ENCODE data around the gene CACNG7. TPM values are rescaled to one million over a fixed set of nuclear protein-coding genes. Genes with fewer than 3 reads are reported as not detected.

Gene CACNG7
- polyA plus RNA-seq, 4 donors: 0.78 to 0.79 TPM; not detected in 2

- Histone ChIP-seq H3K9me3 (ENCODE audit: control insufficient read depth in 2 of 2, insufficient read depth in 1 of 2, low read depth in 1 of 2, low read length in 1 of 2) (no peaks in the 10 kb centered on the region), H3K27me3 (ENCODE audit: control insufficient read depth in 3 of 3, insufficient read depth in 3 of 3, low read length in 3 of 3) (peaks cover 0 to 12% (median 7%) of the 10 kb centered on the region in 3 donors), H3K36me3 (ENCODE audit: control insufficient read depth in 3 of 3, insufficient read depth in 2 of 3, low read depth in 1 of 3, low read length in 3 of 3) (no peaks in the 10 kb centered on the region), H3K4me1 (ENCODE audit: control insufficient read depth in 3 of 3, insufficient read depth in 2 of 3, low read depth in 1 of 3, low read length in 2 of 3) (no peaks in the 10 kb centered on the region), H3K4me3 (ENCODE audit: low read depth in 1 of 3, low read length in 3 of 3) (no peak overlapping the region), H3K27ac (ENCODE audit: low read depth in 1 of 3, low read length in 2 of 3) (no peak overlapping the region)
- WGBS, 3 donors: 20 to 44% (median 37%) methylated on average over 4 of the region's 4 CpGs
- FAIRE-seq (no peak), DNase-seq (no peak)
Observed at GRCh38 chr19:53896682-53897081, 12.4 kb upstream of the CACNG7 start.

GRCh38 chr19:53897459-53897858 lies 11.6 kb upstream of the CACNG7 start:
- 46 to 65% (median 59%) methylated on average over 4 of the region's 4 CpGs for WGBS, 3 donors
- Histone ChIP-seq H3K36me3 (ENCODE audit: control insufficient read depth in 3 of 3, insufficient read depth in 2 of 3, low read depth in 1 of 3, low read length in 3 of 3) (no peaks in the 10 kb centered on the region), H3K27ac (ENCODE audit: low read depth in 1 of 3, low read length in 2 of 3) (no peak overlapping the region), H3K9me3 (ENCODE audit: control insufficient read depth in 2 of 2, insufficient read depth in 1 of 2, low read depth in 1 of 2, low read length in 1 of 2) (no peaks in the 10 kb centered on the region), H3K4me3 (ENCODE audit: low read depth in 1 of 3, low read length in 3 of 3) (no peak overlapping the region), H3K27me3 (ENCODE audit: control insufficient read depth in 3 of 3, insufficient read depth in 3 of 3, low read length in 3 of 3) (peaks cover 0 to 12% (median 5%) of the 10 kb centered on the region in 3 donors), H3K4me1 (ENCODE audit: control insufficient read depth in 3 of 3, insufficient read depth in 2 of 3, low read depth in 1 of 3, low read length in 2 of 3) (no peaks in the 10 kb centered on the region)
- DNase-seq: no peak
- FAIRE-seq: no peak

- DNase-seq (no peak), FAIRE-seq (no peak)
- H3K4me1 ChIP-seq (ENCODE audit: control insufficient read depth in 3 of 3, insufficient read depth in 2 of 3, low read depth in 1 of 3, low read length in 2 of 3): no peaks in the 10 kb centered on the region
- H3K27ac ChIP-seq (ENCODE audit: low read depth in 1 of 3, low read length in 2 of 3): no peak overlapping the region
- WGBS, 3 donors: 4 to 18% (median 15%) methylated on average over 16 of the region's 16 CpGs
- no peak overlapping the region for H3K4me3 ChIP-seq (ENCODE audit: low read depth in 1 of 3, low read length in 3 of 3)
- H3K9me3 ChIP-seq (ENCODE audit: control insufficient read depth in 2 of 2, insufficient read depth in 1 of 2, low read depth in 1 of 2, low read length in 1 of 2): peaks cover 0 to 1% of the 10 kb centered on the region in 2 donors
- H3K36me3 ChIP-seq (ENCODE audit: control insufficient read depth in 3 of 3, insufficient read depth in 2 of 3, low read depth in 1 of 3, low read length in 3 of 3): no peaks in the 10 kb centered on the region
- peaks cover 0 to 12% (median 5%) of the 10 kb centered on the region in 3 donors for H3K27me3 ChIP-seq (ENCODE audit: control insufficient read depth in 3 of 3, insufficient read depth in 3 of 3, low read length in 3 of 3)
Observed at GRCh38 chr19:53898166-53898565, 10.9 kb upstream of the CACNG7 start.

GRCh38 chr19:53898636-53899341 lies 10.3 kb upstream of the CACNG7 start:
- Histone ChIP-seq H3K4me3 (ENCODE audit: low read depth in 1 of 3, low read length in 3 of 3) (no peak overlapping the region), H3K36me3 (ENCODE audit: control insufficient read depth in 3 of 3, insufficient read depth in 2 of 3, low read depth in 1 of 3, low read length in 3 of 3) (no peaks in the 10 kb centered on the region), H3K4me1 (ENCODE audit: control insufficient read depth in 3 of 3, insufficient read depth in 2 of 3, low read depth in 1 of 3, low read length in 2 of 3) (no peaks in the 10 kb centered on the region), H3K9me3 (ENCODE audit: control insufficient read depth in 2 of 2, insufficient read depth in 1 of 2, low read depth in 1 of 2, low read length in 1 of 2) (peaks cover 0 to 1% of the 10 kb centered on the region in 2 donors), H3K27ac (ENCODE audit: low read depth in 1 of 3, low read length in 2 of 3) (no peak overlapping the region), H3K27me3 (ENCODE audit: control insufficient read depth in 3 of 3, insufficient read depth in 3 of 3, low read length in 3 of 3) (peaks cover 0 to 12% (median 5%) of the 10 kb centered on the region in 3 donors)
- 5 to 12% (median 7%) methylated on average over 29 to 42 of the region's 42 CpGs for WGBS, 3 donors
- DNase-seq: no peak
- no peak for FAIRE-seq

- no peak overlapping the region for H3K4me3 ChIP-seq (ENCODE audit: low read depth in 1 of 3, low read length in 3 of 3)
- FAIRE-seq: no peak
- H3K4me1 ChIP-seq (ENCODE audit: control insufficient read depth in 3 of 3, insufficient read depth in 2 of 3, low read depth in 1 of 3, low read length in 2 of 3): no peaks in the 10 kb centered on the region
- no peak for DNase-seq
- peaks cover 0 to 12% (median 5%) of the 10 kb centered on the region in 3 donors for H3K27me3 ChIP-seq (ENCODE audit: control insufficient read depth in 3 of 3, insufficient read depth in 3 of 3, low read length in 3 of 3)
- 89 to 92% (median 91%) methylated on average over 27 of the region's 27 CpGs for WGBS, 3 donors
- no peaks in the 10 kb centered on the region for H3K36me3 ChIP-seq (ENCODE audit: control insufficient read depth in 3 of 3, insufficient read depth in 2 of 3, low read depth in 1 of 3, low read length in 3 of 3)
- H3K27ac ChIP-seq (ENCODE audit: low read depth in 1 of 3, low read length in 2 of 3): no peak overlapping the region
- peaks cover 0 to 1% of the 10 kb centered on the region in 2 donors for H3K9me3 ChIP-seq (ENCODE audit: control insufficient read depth in 2 of 2, insufficient read depth in 1 of 2, low read depth in 1 of 2, low read length in 1 of 2)
Observed at GRCh38 chr19:53900191-53900860, 8.8 kb upstream of the CACNG7 start.

GRCh38 chr19:53903055-53903680 lies 5.9 kb upstream of the CACNG7 start:
- peak; percentile 34 to 74 for DNase-seq
- Histone ChIP-seq H3K9me3 (ENCODE audit: control insufficient read depth in 2 of 2, insufficient read depth in 1 of 2, low read depth in 1 of 2, low read length in 1 of 2) (peaks cover 0 to 1% of the 10 kb centered on the region in 2 donors), H3K36me3 (ENCODE audit: control insufficient read depth in 3 of 3, insufficient read depth in 2 of 3, low read depth in 1 of 3, low read length in 3 of 3) (no peaks in the 10 kb centered on the region), H3K27ac (ENCODE audit: low read depth in 1 of 3, low read length in 2 of 3) (no peak overlapping the region), H3K27me3 (ENCODE audit: control insufficient read depth in 3 of 3, insufficient read depth in 3 of 3, low read length in 3 of 3) (peaks cover 0 to 27% (median 19%) of the 10 kb centered on the region in 3 donors), H3K4me1 (ENCODE audit: control insufficient read depth in 3 of 3, insufficient read depth in 2 of 3, low read depth in 1 of 3, low read length in 2 of 3) (no peaks in the 10 kb centered on the region), H3K4me3 (ENCODE audit: low read depth in 1 of 3, low read length in 3 of 3) (no peak overlapping the region)
- 37 to 41% (median 40%) methylated on average over 4 of the region's 4 CpGs for WGBS, 3 donors
- FAIRE-seq: no peak

- WGBS, 3 donors: 25 to 40% (median 31%) methylated on average over 3 of the region's 3 CpGs
- Histone ChIP-seq H3K27me3 (ENCODE audit: control insufficient read depth in 3 of 3, insufficient read depth in 3 of 3, low read length in 3 of 3) (peaks cover 0 to 35% (median 30%) of the 10 kb centered on the region in 3 donors), H3K9me3 (ENCODE audit: control insufficient read depth in 2 of 2, insufficient read depth in 1 of 2, low read depth in 1 of 2, low read length in 1 of 2) (peaks cover 0 to 1% of the 10 kb centered on the region in 2 donors), H3K4me3 (ENCODE audit: low read depth in 1 of 3, low read length in 3 of 3) (no peak overlapping the region), H3K36me3 (ENCODE audit: control insufficient read depth in 3 of 3, insufficient read depth in 2 of 3, low read depth in 1 of 3, low read length in 3 of 3) (no peaks in the 10 kb centered on the region), H3K4me1 (ENCODE audit: control insufficient read depth in 3 of 3, insufficient read depth in 2 of 3, low read depth in 1 of 3, low read length in 2 of 3) (no peaks in the 10 kb centered on the region), H3K27ac (ENCODE audit: low read depth in 1 of 3, low read length in 2 of 3) (no peak overlapping the region)
- no peak for DNase-seq
- FAIRE-seq: no peak
Observed at GRCh38 chr19:53904909-53905308, 4.2 kb upstream of the CACNG7 start.

GRCh38 chr19:53905787-53906186 lies 3.3 kb upstream of the CACNG7 start:
- DNase-seq: no peak
- no peak for FAIRE-seq
- WGBS, 3 donors: 50 to 79% (median 67%) methylated on average over 1 of the region's 1 CpG
- Histone ChIP-seq H3K36me3 (ENCODE audit: control insufficient read depth in 3 of 3, insufficient read depth in 2 of 3, low read depth in 1 of 3, low read length in 3 of 3) (no peaks in the 10 kb centered on the region), H3K9me3 (ENCODE audit: control insufficient read depth in 2 of 2, insufficient read depth in 1 of 2, low read depth in 1 of 2, low read length in 1 of 2) (peaks cover 0 to 1% of the 10 kb centered on the region in 2 donors), H3K4me1 (ENCODE audit: control insufficient read depth in 3 of 3, insufficient read depth in 2 of 3, low read depth in 1 of 3, low read length in 2 of 3) (no peaks in the 10 kb centered on the region), H3K4me3 (ENCODE audit: low read depth in 1 of 3, low read length in 3 of 3) (no peak overlapping the region), H3K27me3 (ENCODE audit: control insufficient read depth in 3 of 3, insufficient read depth in 3 of 3, low read length in 3 of 3) (peaks cover 0 to 44% (median 35%) of the 10 kb centered on the region in 3 donors), H3K27ac (ENCODE audit: low read depth in 1 of 3, low read length in 2 of 3) (no peak overlapping the region)

Measured in small intestine (tissue), 7 donors.